Mesothelial cell of epicardium (in vitro differentiated cells): ENCODE results near the gene KDM6A. TPM values are rescaled to one million over a fixed set of nuclear protein-coding genes. Genes with fewer than 3 reads are reported as not detected.

ENCODE experiments used
- DNase-seq, 2 experiments: peaks; one replicate each; pipeline ENCODE4 v3.0.0; 2021; ENCODE audit warnings: low spot score in 2 of 2; ENCODE audit not compliant: unreplicated experiment in 2 of 2
- H3K27ac Mint-ChIP-seq: 2 replicates; pipeline ENCODE4 v1.8.0; 2021; ENCODE audit warnings: mixed read lengths
- H3K27me3 Mint-ChIP-seq: 2 replicates; pipeline ENCODE4 v1.8.0; 2021; ENCODE audit warnings: low read depth, mixed read lengths
- H3K36me3 Mint-ChIP-seq: 2 replicates; pipeline ENCODE4 v1.8.0; 2021; ENCODE audit warnings: mixed read lengths
- H3K4me1 Mint-ChIP-seq: 2 replicates; pipeline ENCODE4 v1.8.0; 2021; ENCODE audit warnings: mixed read lengths
- H3K4me3 Mint-ChIP-seq: 2 replicates; pipeline ENCODE4 v1.8.0; 2021; ENCODE audit warnings: mild to moderate bottlenecking, moderate library complexity, mixed read lengths
- H3K9me3 Mint-ChIP-seq: 2 replicates; pipeline ENCODE4 v1.8.0; 2021; ENCODE audit warnings: mixed read lengths
- total RNA-seq: library from RNA; stranded (reverse); gene quantifications from 3 replicates; pipeline ENCODE4 v1.2.1, GENCODE V29; 2021
- TF ChIP-seq, protein P1 (sequence below): fragments of 200-600 bp; sonication (generic); IDR thresholded peaks from one replicate; pipeline ENCODE4 v1.5.0; 2021; ENCODE audit warnings: antibody characterized with exemption; ENCODE audit not compliant: unreplicated experiment

Gene KDM6A
- total RNA-seq, 1 donor from 2014 or later: 69.7 TPM

DNA sequence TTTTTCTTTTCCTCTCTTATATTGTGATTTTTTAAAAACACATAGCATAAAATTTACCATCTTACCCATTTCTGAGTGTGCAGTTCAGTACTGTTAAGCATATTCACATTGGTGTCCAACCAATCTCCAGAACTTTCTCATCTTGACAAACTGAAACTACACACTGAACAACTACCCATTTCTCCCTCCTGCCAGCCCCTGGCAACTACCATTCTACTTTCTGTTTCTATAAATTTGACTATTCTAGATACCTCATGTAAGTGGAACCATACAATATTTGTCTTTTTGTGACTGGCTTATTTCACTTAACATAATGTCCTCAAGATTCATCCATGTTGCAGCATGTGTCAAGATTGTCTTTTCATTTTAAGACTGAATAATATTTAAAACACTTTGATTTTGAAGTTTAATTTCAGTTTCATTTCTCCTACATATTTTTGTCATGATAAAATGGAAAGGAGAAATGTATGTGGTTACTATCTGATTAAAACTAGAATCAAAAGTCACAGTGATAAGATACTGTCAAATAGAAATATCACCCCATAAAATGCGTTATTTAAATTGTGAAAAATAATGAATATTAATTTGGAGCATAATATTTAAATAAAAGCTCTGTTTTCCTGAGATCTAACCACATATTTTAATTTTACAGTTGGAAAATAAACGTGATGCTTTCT lies 204.9 kb downstream of the KDM6A start:
- TF ChIP-seq, protein P1, sequence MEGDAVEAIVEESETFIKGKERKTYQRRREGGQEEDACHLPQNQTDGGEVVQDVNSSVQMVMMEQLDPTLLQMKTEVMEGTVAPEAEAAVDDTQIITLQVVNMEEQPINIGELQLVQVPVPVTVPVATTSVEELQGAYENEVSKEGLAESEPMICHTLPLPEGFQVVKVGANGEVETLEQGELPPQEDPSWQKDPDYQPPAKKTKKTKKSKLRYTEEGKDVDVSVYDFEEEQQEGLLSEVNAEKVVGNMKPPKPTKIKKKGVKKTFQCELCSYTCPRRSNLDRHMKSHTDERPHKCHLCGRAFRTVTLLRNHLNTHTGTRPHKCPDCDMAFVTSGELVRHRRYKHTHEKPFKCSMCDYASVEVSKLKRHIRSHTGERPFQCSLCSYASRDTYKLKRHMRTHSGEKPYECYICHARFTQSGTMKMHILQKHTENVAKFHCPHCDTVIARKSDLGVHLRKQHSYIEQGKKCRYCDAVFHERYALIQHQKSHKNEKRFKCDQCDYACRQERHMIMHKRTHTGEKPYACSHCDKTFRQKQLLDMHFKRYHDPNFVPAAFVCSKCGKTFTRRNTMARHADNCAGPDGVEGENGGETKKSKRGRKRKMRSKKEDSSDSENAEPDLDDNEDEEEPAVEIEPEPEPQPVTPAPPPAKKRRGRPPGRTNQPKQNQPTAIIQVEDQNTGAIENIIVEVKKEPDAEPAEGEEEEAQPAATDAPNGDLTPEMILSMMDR: no peak
- Mint-ChIP-seq H3K36me3 (peaks cover 16% of the 10 kb centered on the region), H3K4me3 (no peak overlapping the region), H3K9me3 (peaks cover 12% of the 10 kb centered on the region), H3K27ac (no peak overlapping the region), H3K27me3 (no peaks in the 10 kb centered on the region), H3K4me1 (peaks cover 3% of the 10 kb centered on the region)
- no peak for DNase-seq

- Mint-ChIP-seq H3K27ac (no peak overlapping the region), H3K27me3 (no peaks in the 10 kb centered on the region), H3K36me3 (peaks cover 12% of the 10 kb centered on the region), H3K4me3 (no peak overlapping the region), H3K4me1 (no peaks in the 10 kb centered on the region), H3K9me3 (peaks cover 4% of the 10 kb centered on the region)
- TF ChIP-seq, protein P1: no peak
- DNase-seq: no peak
These were observed 210.3 kb downstream of the KDM6A start for GRCh38 chrX:45083314-45083713.

- DNase-seq: no peak
- H3K27me3 Mint-ChIP-seq: no peaks in the 10 kb centered on the region
- no peak overlapping the region for H3K27ac Mint-ChIP-seq
- no peaks in the 10 kb centered on the region for H3K4me1 Mint-ChIP-seq
- no peak overlapping the region for H3K4me3 Mint-ChIP-seq
- TF ChIP-seq, protein P1: no peak
- H3K9me3 Mint-ChIP-seq: peaks cover 25% of the 10 kb centered on the region
- H3K36me3 Mint-ChIP-seq: peaks cover 22% of the 10 kb centered on the region
These were observed 237.5 kb downstream of the KDM6A start for GRCh38 chrX:45110494-45110893.

- Mint-ChIP-seq H3K27me3 (no peaks in the 10 kb centered on the region), H3K4me1 (no peaks in the 10 kb centered on the region), H3K9me3 (peaks cover 73% of the 10 kb centered on the region), H3K36me3 (no peaks in the 10 kb centered on the region), H3K4me3 (no peak overlapping the region), H3K27ac (no peak overlapping the region)
- no peak for DNase-seq
- TF ChIP-seq, protein P1: no peak
These were observed 253.2 kb downstream of the KDM6A start for GRCh38 chrX:45126158-45126557.

DNA sequence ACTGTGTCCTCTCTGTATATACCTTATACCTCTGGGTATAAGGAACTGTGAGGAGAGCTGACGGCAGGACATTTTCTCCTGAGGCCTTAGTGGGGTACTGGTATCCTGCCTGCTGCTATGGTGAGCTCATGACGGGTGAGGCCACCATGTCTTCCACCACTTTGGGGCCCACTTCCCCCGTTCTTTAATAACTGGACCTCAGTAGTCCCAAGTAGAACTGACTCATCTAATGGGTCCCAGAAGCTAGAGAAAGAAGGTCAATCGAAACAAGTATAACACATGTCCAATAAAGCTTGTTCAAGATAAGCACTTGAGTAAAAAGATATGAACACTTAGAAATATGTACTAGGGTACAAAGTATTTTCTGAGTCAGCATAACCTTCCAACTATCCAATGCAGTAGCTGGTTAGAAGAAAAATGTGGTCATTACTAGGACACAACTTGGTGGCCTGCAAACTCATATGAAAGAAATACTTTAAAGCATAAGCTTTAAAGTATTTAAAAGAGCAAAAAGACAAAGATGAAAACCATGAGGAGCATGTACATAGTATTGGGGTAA lies 256.0 kb downstream of the KDM6A start:
- H3K4me3 Mint-ChIP-seq: no peak overlapping the region
- no peaks in the 10 kb centered on the region for H3K4me1 Mint-ChIP-seq

More for the DNA sequence above, 256.0 kb downstream of the KDM6A start:
- no peak for DNase-seq
- H3K9me3 Mint-ChIP-seq: peaks cover 75% of the 10 kb centered on the region
- TF ChIP-seq, protein P1: no peak
- H3K27ac Mint-ChIP-seq: no peak overlapping the region
- no peaks in the 10 kb centered on the region for H3K36me3 Mint-ChIP-seq
- H3K27me3 Mint-ChIP-seq: no peaks in the 10 kb centered on the region
